GM23338 (cell line): ENCODE data around the gene SLC35A2. TPM values are rescaled to one million over a fixed set of nuclear protein-coding genes. Genes with fewer than 3 reads are reported as not detected.

Source experiments
- ATAC-seq: fragments of 200-7000 bp; cut with Tn5 transposase; 3 replicates; pipeline ENCODE4 v1.9.1; 2020
- DNase-seq: peaks from one replicate; pipeline ENCODE4 v3.0.0-alpha.2; 2015; ENCODE audit warnings: low spot score
- H2AFZ ChIP-seq: fragments of 200-600 bp; sonication (generic); 2 replicates; pipeline ENCODE4 v1.8.0; 2016; ENCODE audit warnings: antibody characterized with exemption, mild to moderate bottlenecking, moderate library complexity
- H3F3A ChIP-seq: fragments of 200-600 bp; sonication (generic); replicated peaks from 2 replicates; pipeline ENCODE4 v1.8.0; 2017; ENCODE audit warnings: antibody characterized with exemption, mixed run types, low read depth
- H3K27ac ChIP-seq: fragments of 200-600 bp; sonication (generic); 2 replicates; pipeline ENCODE4 v1.6.1; 2016; ENCODE audit warnings: low read depth
- H3K27me3 ChIP-seq: fragments of 200-600 bp; sonication (generic); 2 replicates; pipeline ENCODE4 v1.8.0; 2016; ENCODE audit warnings: mild to moderate bottlenecking, mixed run types, moderate library complexity; ENCODE audit not compliant: insufficient read depth
- H3K36me3 ChIP-seq: fragments of 200-600 bp; sonication (generic); 2 replicates; pipeline ENCODE4 v1.8.0; 2016; ENCODE audit warnings: mild to moderate bottlenecking; ENCODE audit not compliant: insufficient read depth
- H3K4me1 ChIP-seq: fragments of 200-600 bp; sonication (generic); 2 replicates; pipeline ENCODE4 v1.8.0; 2016; ENCODE audit warnings: mild to moderate bottlenecking, moderate library complexity; ENCODE audit not compliant: insufficient read depth
- H3K4me2 ChIP-seq: fragments of 200-600 bp; sonication (generic); 2 replicates; pipeline ENCODE4 v1.7.1; 2017; ENCODE audit warnings: mixed run types
- H3K4me3 ChIP-seq: fragments of 200-600 bp; sonication (generic); 2 replicates; pipeline ENCODE4 v1.6.1; 2016; ENCODE audit warnings: mixed run types
- H3K79me2 ChIP-seq: fragments of 200-600 bp; sonication (generic); replicated peaks from 2 replicates; pipeline ENCODE4 v1.8.0; 2017; ENCODE audit warnings: mild to moderate bottlenecking; ENCODE audit not compliant: insufficient read depth
- H3K9me2 ChIP-seq: fragments of 200-600 bp; sonication (generic); 2 replicates; pipeline ENCODE4 v1.8.0; 2017; ENCODE audit not compliant: insufficient read depth
- H4K20me1 ChIP-seq: fragments of 200-600 bp; sonication (generic); replicated peaks from 2 replicates; pipeline ENCODE4 v1.8.0; 2017; ENCODE audit warnings: mild to moderate bottlenecking; ENCODE audit not compliant: insufficient read depth
- H3K27ac Mint-ChIP-seq: 2 replicates; pipeline ENCODE4 v1.8.0; 2020; ENCODE audit warnings: inconsistent platforms, mild to moderate bottlenecking, moderate library complexity, mixed read lengths
- H3K27me3 Mint-ChIP-seq: 3 replicates; pipeline ENCODE4 v1.8.0; 2022; ENCODE audit warnings: low read depth, mild to moderate bottlenecking, moderate library complexity, mixed read lengths, inconsistent platforms; ENCODE audit not compliant: insufficient read depth, poor library complexity
- H3K36me3 Mint-ChIP-seq: 3 replicates; pipeline ENCODE4 v1.8.0; 2021; ENCODE audit warnings: low read depth, mild to moderate bottlenecking, inconsistent platforms, moderate library complexity, mixed read lengths
- H3K4me1 Mint-ChIP-seq: 3 replicates; pipeline ENCODE4 v1.8.0; 2020; ENCODE audit warnings: mild to moderate bottlenecking, inconsistent platforms, mixed read lengths
- H3K4me3 Mint-ChIP-seq: 3 replicates; pipeline ENCODE4 v1.8.0; 2021; ENCODE audit warnings: moderate library complexity, mild to moderate bottlenecking, inconsistent platforms, mixed read lengths
- H3K9me3 Mint-ChIP-seq: 3 replicates; pipeline ENCODE4 v1.8.0; 2020; ENCODE audit warnings: moderate library complexity, mild to moderate bottlenecking, inconsistent platforms, mixed read lengths
- EZH2 ChIP-seq: fragments of 200-600 bp; sonication (generic); IDR thresholded peaks from one replicate; pipeline ENCODE4 v1.8.0; 2017; ENCODE audit warnings: antibody characterized with exemption, mild to moderate bottlenecking, low read depth; ENCODE audit not compliant: unreplicated experiment
- POLR2AphosphoS5 ChIP-seq: IDR thresholded peaks from 2 replicates; pipeline ENCODE4 v1.6.1; 2016; ENCODE audit warnings: antibody characterized with exemption, low read depth
- STAT1 ChIP-seq: IDR thresholded peaks from one replicate; pipeline ENCODE4 v1.6.1; 2016; ENCODE audit warnings: antibody characterized with exemption; ENCODE audit not compliant: unreplicated experiment
- ZNF114 ChIP-seq: fragments of 250-450 bp; sonication (Bioruptor Pico); IDR thresholded peaks from 2 replicates; pipeline ENCODE4 v1.5.0; 2020; ENCODE audit warnings: mild to moderate bottlenecking, moderate library complexity
- polyA plus RNA-seq: library from polyadenylated mRNA; unstranded; fragments of >200 nt; fragmentation: Nextera tagmentation; extraction: Ambion mirVana; gene quantifications from 2 replicates; pipeline ENCODE4 v1.2.1, GENCODE V29; 2016
- total RNA-seq: library from RNA; depleted of rRNA; stranded (reverse); fragments of >200 nt; shearing (Covaris generic); gene quantifications from 2 replicates; pipeline ENCODE4 v1.2.3, GENCODE V29; 2014
- TF ChIP-seq, protein P1 (sequence below): IDR thresholded peaks from one replicate; pipeline ENCODE4 v1.6.1; 2018; ENCODE audit warnings: antibody characterized with exemption; ENCODE audit not compliant: unreplicated experiment
- TF ChIP-seq, protein P2 (sequence below), 2 experiments: fragments of 200-600 bp in 1 of 2; sonication (generic) in 1 of 2; conservative IDR thresholded peaks; 2 replicates each; pipeline versions ENCODE4 v1.5.1 to v1.6.1; 2016 to 2017; ENCODE audit warnings: antibody characterized with exemption in 2 of 2, low read depth in 2 of 2, mild to moderate bottlenecking in 2 of 2, moderate library complexity in 1 of 2
- TF ChIP-seq, protein P3 (sequence below): fragments of 250-450 bp; sonication (Bioruptor Pico); IDR thresholded peaks from 2 replicates; pipeline ENCODE4 v1.5.0; 2020; ENCODE audit warnings: mild to moderate bottlenecking, moderate library complexity

Gene SLC35A2
- total and polyA plus RNA-seq, 2 experiments from 2014 or later, result 13.0 to 16.4 TPM

DNA sequence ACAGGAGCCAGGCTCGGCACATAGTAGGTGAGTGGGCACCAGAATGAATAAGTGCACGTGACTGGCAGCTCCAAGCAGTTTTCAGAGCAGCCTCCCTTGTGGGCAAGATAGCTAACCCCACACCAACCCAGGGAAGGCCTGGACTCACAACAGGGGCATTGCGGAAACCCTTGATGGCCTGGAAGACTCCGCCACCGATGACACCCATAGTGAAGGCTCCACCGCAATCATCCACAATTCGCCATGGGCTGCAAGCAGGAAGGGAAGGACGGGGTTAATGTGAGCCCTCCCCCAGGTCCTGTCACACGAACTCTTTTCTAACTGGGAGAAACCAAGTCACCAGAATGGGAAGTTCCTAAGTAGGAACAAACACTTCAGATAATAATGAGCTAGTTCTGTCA lies 14.8 kb downstream of the SLC35A2 start (continued):
- TF ChIP-seq, protein P1, sequence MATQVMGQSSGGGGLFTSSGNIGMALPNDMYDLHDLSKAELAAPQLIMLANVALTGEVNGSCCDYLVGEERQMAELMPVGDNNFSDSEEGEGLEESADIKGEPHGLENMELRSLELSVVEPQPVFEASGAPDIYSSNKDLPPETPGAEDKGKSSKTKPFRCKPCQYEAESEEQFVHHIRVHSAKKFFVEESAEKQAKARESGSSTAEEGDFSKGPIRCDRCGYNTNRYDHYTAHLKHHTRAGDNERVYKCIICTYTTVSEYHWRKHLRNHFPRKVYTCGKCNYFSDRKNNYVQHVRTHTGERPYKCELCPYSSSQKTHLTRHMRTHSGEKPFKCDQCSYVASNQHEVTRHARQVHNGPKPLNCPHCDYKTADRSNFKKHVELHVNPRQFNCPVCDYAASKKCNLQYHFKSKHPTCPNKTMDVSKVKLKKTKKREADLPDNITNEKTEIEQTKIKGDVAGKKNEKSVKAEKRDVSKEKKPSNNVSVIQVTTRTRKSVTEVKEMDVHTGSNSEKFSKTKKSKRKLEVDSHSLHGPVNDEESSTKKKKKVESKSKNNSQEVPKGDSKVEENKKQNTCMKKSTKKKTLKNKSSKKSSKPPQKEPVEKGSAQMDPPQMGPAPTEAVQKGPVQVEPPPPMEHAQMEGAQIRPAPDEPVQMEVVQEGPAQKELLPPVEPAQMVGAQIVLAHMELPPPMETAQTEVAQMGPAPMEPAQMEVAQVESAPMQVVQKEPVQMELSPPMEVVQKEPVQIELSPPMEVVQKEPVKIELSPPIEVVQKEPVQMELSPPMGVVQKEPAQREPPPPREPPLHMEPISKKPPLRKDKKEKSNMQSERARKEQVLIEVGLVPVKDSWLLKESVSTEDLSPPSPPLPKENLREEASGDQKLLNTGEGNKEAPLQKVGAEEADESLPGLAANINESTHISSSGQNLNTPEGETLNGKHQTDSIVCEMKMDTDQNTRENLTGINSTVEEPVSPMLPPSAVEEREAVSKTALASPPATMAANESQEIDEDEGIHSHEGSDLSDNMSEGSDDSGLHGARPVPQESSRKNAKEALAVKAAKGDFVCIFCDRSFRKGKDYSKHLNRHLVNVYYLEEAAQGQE, result no peak
- TF ChIP-seq, protein P2, sequence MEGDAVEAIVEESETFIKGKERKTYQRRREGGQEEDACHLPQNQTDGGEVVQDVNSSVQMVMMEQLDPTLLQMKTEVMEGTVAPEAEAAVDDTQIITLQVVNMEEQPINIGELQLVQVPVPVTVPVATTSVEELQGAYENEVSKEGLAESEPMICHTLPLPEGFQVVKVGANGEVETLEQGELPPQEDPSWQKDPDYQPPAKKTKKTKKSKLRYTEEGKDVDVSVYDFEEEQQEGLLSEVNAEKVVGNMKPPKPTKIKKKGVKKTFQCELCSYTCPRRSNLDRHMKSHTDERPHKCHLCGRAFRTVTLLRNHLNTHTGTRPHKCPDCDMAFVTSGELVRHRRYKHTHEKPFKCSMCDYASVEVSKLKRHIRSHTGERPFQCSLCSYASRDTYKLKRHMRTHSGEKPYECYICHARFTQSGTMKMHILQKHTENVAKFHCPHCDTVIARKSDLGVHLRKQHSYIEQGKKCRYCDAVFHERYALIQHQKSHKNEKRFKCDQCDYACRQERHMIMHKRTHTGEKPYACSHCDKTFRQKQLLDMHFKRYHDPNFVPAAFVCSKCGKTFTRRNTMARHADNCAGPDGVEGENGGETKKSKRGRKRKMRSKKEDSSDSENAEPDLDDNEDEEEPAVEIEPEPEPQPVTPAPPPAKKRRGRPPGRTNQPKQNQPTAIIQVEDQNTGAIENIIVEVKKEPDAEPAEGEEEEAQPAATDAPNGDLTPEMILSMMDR (conservative IDR thresholded peaks at IDR 0.05; ENCODE audit: low read depth in 2 of 2), result no peak
- TF ChIP-seq STAT1 (no peak), EZH2 (no peak), POLR2AphosphoS5 (no peak)

DNA sequence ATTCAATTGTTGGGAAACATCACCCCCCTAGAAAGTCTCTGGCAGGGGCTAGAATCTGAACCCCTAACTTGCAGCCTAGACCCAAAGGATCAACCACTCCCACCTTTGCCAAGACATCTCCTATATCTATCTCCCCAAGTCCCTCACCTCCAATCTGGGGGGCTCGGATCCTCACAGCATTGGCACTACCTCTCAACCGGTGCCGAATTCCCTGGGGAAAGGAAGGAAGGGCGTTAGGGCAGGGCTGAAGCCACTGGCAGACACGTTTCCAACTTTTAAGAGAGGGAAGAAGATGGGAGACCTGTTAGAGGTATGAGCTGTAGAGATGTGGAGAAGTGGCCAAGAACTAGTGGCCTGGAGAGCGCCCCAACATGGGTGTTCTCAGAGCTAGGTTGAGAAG lies 16.6 kb downstream of the SLC35A2 start:
- Mint-ChIP-seq H3K4me1 (peaks cover 7% of the 10 kb centered on the region), H3K27ac (no peak overlapping the region), H3K4me3 (no peak overlapping the region; the same call in 2 of the 3 replicates), H3K27me3 (peaks cover 2% of the 10 kb centered on the region), H3K9me3 (no peaks in the 10 kb centered on the region), H3K36me3 (peaks cover 27% of the 10 kb centered on the region)
- no peak for DNase-seq
- peaks cover 3% of the 10 kb centered on the region; the same call in 1 of the 2 replicates for H3K4me1 ChIP-seq
- H3F3A ChIP-seq, result no peaks in the 10 kb centered on the region
- H3K4me2 ChIP-seq, result no peak overlapping the region
- H3K27me3 ChIP-seq, result no peaks in the 10 kb centered on the region
- no peak overlapping the region for H2AFZ ChIP-seq
- H4K20me1 ChIP-seq, result no peaks in the 10 kb centered on the region
- H3K79me2 ChIP-seq, result peaks cover 41% of the 10 kb centered on the region
- no peaks in the 10 kb centered on the region for H3K9me2 ChIP-seq
- no peaks in the 10 kb centered on the region; the same call in 1 of the 2 replicates for H3K36me3 ChIP-seq
- ATAC-seq, result no peak
- no peak overlapping the region for H3K27ac ChIP-seq
- no peak overlapping the region for H3K4me3 ChIP-seq
- TF ChIP-seq ZNF114, result no peak
- TF ChIP-seq, protein P3, sequence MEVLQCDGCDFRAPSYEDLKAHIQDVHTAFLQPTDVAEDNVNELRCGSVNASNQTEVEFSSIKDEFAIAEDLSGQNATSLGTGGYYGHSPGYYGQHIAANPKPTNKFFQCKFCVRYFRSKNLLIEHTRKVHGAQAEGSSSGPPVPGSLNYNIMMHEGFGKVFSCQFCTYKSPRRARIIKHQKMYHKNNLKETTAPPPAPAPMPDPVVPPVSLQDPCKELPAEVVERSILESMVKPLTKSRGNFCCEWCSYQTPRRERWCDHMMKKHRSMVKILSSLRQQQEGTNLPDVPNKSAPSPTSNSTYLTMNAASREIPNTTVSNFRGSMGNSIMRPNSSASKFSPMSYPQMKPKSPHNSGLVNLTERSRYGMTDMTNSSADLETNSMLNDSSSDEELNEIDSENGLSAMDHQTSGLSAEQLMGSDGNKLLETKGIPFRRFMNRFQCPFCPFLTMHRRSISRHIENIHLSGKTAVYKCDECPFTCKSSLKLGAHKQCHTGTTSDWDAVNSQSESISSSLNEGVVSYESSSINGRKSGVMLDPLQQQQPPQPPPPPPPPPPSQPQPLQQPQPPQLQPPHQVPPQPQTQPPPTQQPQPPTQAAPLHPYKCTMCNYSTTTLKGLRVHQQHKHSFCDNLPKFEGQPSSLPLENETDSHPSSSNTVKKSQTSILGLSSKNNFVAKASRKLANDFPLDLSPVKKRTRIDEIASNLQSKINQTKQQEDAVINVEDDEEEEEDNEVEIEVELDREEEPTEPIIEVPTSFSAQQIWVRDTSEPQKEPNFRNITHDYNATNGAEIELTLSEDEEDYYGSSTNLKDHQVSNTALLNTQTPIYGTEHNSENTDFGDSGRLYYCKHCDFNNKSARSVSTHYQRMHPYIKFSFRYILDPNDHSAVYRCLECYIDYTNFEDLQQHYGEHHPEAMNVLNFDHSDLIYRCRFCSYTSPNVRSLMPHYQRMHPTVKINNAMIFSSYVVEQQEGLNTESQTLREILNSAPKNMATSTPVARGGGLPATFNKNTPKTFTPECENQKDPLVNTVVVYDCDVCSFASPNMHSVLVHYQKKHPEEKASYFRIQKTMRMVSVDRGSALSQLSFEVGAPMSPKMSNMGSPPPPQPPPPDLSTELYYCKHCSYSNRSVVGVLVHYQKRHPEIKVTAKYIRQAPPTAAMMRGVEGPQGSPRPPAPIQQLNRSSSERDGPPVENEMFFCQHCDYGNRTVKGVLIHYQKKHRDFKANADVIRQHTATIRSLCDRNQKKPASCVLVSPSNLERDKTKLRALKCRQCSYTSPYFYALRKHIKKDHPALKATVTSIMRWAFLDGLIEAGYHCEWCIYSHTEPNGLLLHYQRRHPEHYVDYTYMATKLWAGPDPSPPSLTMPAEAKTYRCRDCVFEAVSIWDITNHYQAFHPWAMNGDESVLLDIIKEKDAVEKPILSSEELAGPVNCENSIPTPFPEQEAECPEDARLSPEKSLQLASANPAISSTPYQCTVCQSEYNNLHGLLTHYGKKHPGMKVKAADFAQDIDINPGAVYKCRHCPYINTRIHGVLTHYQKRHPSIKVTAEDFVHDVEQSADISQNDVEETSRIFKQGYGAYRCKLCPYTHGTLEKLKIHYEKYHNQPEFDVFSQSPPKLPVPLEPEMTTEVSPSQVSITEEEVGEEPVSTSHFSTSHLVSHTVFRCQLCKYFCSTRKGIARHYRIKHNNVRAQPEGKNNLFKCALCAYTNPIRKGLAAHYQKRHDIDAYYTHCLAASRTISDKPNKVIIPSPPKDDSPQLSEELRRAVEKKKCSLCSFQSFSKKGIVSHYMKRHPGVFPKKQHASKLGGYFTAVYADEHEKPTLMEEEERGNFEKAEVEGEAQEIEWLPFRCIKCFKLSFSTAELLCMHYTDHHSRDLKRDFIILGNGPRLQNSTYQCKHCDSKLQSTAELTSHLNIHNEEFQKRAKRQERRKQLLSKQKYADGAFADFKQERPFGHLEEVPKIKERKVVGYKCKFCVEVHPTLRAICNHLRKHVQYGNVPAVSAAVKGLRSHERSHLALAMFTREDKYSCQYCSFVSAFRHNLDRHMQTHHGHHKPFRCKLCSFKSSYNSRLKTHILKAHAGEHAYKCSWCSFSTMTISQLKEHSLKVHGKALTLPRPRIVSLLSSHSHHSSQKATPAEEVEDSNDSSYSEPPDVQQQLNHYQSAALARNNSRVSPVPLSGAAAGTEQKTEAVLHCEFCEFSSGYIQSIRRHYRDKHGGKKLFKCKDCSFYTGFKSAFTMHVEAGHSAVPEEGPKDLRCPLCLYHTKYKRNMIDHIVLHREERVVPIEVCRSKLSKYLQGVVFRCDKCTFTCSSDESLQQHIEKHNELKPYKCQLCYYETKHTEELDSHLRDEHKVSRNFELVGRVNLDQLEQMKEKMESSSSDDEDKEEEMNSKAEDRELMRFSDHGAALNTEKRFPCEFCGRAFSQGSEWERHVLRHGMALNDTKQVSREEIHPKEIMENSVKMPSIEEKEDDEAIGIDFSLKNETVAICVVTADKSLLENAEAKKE (CRISPR knock-in tag), result no peak
- TF ChIP-seq, protein P1, result no peak
